Measurements from ENCODE around the gene IL21R.

DNA sequence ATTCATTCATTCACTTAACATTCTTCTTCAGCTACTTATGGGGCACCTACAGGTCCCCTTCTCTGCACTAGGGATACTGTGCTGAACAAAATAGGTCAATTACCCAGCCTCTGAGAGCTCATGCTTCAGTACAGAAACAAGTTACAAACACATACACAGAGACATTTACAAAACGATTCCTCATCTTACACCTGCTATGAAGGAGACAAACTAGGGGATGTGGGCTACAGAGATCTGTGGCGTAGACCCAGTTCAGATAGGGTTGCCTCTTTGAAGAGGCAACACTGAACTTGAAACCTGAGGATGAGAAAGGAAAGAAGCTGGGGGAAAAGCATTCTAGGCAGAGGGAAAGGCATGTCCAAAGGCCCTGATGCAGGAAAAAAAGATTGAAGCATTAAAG lies 5.2 kb downstream of the IL21R start:
- no peak for TF ChIP-seq CTCF (IDR thresholded peaks at IDR 0.05)
- no peak for TF ChIP-seq EZH2 (IDR thresholded peaks at IDR 0.05; ENCODE audit: borderline replicate concordance, insufficient read depth, low read depth, low read length, poor library complexity, severe bottlenecking)
